K562 (cell line): ENCODE measurements around the gene TMEM43. TPM values are rescaled to one million over a fixed set of nuclear protein-coding genes. Genes with fewer than 3 reads are reported as not detected.
A peak's percentile ranks its signal among the peaks of the same experiment; 100 is the strongest.

Experiments used
- ATAC-seq: fragments of 200-7000 bp; cut with Tn5 transposase; 3 replicates; pipeline ENCODE4 v1.9.1; 2020; ENCODE audit warnings: moderate library complexity
- BruUV-seq: library from RNA; stranded (reverse); fragments of 400-500 nt; replicated peaks from 2 replicates; lab custom pipeline; 2021; lab: Mats Ljungman, UMichigan
- CTCF ChIA-PET: fragments of 300-600 bp; formaldehyde crosslinking; extraction: SDS; loops from one replicate; lab custom pipeline; 2021; ENCODE audit warnings: low intra/inter-chr PET ratio; lab: Yijun Ruan, JAX
- POLR2A ChIA-PET: fragments of 300-600, 350-650 bp; sonication (Branson Sonifier 250); formaldehyde crosslinking; extraction: SDS; loops from one replicate; lab custom pipeline; 2021; ENCODE audit warnings: antibody characterized with exemption, inconsistent platforms; lab: Yijun Ruan, JAX
- DNase-seq, 4 experiments: peaks; one replicate each; pipeline versions ENCODE4 v3.0.0 to v3.0.0-alpha.2; 2011 to 2018; ENCODE audit warnings: low spot score in 3 of 4, mixed read lengths in 3 of 4; ENCODE audit errors: extremely low read depth in 1 of 4
- FAIRE-seq: peaks from 2 replicates; lab custom pipeline; 2011; peaks lifted over from hg19 to GRCh38; lab: Jason Lieb, UNC
- H2AFZ ChIP-seq: 2 replicates; pipeline ENCODE4 v1.6.0; 2011; ENCODE audit warnings: low read depth, low read length, control low read depth, inconsistent platforms
- H3K27ac ChIP-seq: fragments of 200-600 bp; 3 replicates; pipeline ENCODE4 v1.8.0; 2011; ENCODE audit warnings: low read depth, mild to moderate bottlenecking, control low read depth, inconsistent platforms, low read length, moderate library complexity, mixed read lengths; ENCODE audit errors: extremely low read depth
- H3K27me3 ChIP-seq, 2 experiments: fragments of 300-600 bp in 1 of 2; 2 replicates in 1 of 2; 3 replicates in 1 of 2; pipeline versions ENCODE4 v1.6.0 to v1.8.0; 2011; ENCODE audit warnings: inconsistent platforms in 2 of 2, low read length in 2 of 2, mild to moderate bottlenecking in 1 of 2, mixed read lengths in 1 of 2, moderate library complexity in 1 of 2; ENCODE audit not compliant: control insufficient read depth in 2 of 2, insufficient read depth in 2 of 2
- H3K36me3 ChIP-seq: fragments of 300-600 bp; 3 replicates; pipeline ENCODE4 v1.8.0; 2011; ENCODE audit warnings: mild to moderate bottlenecking, low read length, inconsistent platforms; ENCODE audit not compliant: control insufficient read depth, insufficient read depth
- H3K4me1 ChIP-seq, 2 experiments: fragments of 200-600 bp in 1 of 2; replicated peaks in 1 of 2; 2 replicates in 1 of 2; 3 replicates in 1 of 2; pipeline versions ENCODE4 v1.5.1 to v1.8.0; 2011; ENCODE audit warnings: inconsistent platforms in 2 of 2, low read length in 2 of 2, mild to moderate bottlenecking in 1 of 2, mixed read lengths in 1 of 2, moderate library complexity in 1 of 2; ENCODE audit not compliant: control insufficient read depth in 2 of 2, insufficient read depth in 2 of 2
- H3K4me2 ChIP-seq: 2 replicates; pipeline ENCODE4 v1.6.1; 2011; ENCODE audit warnings: low read length, control low read depth, inconsistent platforms, mixed read lengths; ENCODE audit not compliant: insufficient read depth
- H3K4me3 ChIP-seq: fragments of 200-600 bp; sonication (generic), shearing (Covaris generic); 2 replicates; pipeline ENCODE4 v1.5.1; 2016; ENCODE audit warnings: control low read depth, inconsistent platforms
- H3K79me2 ChIP-seq: fragments of 200-600 bp; 3 replicates; pipeline ENCODE4 v1.8.0; 2011; ENCODE audit warnings: low read length, inconsistent platforms; ENCODE audit not compliant: control insufficient read depth, insufficient read depth
- H3K9ac ChIP-seq, 2 experiments: 2 replicates each; pipeline versions ENCODE4 v1.6.0 to v1.6.1; 2011; ENCODE audit warnings: low read depth in 2 of 2, low read length in 2 of 2, control low read depth in 1 of 2, inconsistent platforms in 1 of 2, mild to moderate bottlenecking in 1 of 2, mixed read lengths in 1 of 2; ENCODE audit not compliant: insufficient read depth in 1 of 2
- H3K9me1 ChIP-seq: one replicate; pipeline ENCODE4 v1.6.0; 2011; ENCODE audit warnings: inconsistent platforms, mild to moderate bottlenecking, low read length, moderate library complexity; ENCODE audit not compliant: control insufficient read depth, insufficient read depth
- H3K9me3 ChIP-seq: replicated peaks from 2 replicates; pipeline ENCODE4 v1.5.1; 2011; ENCODE audit warnings: low read depth, low read length, inconsistent platforms; ENCODE audit not compliant: control insufficient read depth, insufficient read depth
- H4K20me1 ChIP-seq: replicated peaks from 2 replicates; pipeline ENCODE4 v1.6.1; 2011; ENCODE audit warnings: low read length, inconsistent platforms, mixed read lengths; ENCODE audit not compliant: control insufficient read depth, insufficient read depth
- CBFA2T2 ChIP-seq: fragments of 450-650 bp; conservative IDR thresholded peaks from 2 replicates; pipeline ENCODE4 v1.6.1; 2017; ENCODE audit warnings: mild to moderate bottlenecking
- KDM1A ChIP-seq, 2 experiments: fragments of 450-650 bp; IDR thresholded peaks; 2 replicates each; pipeline ENCODE4 v1.6.1; 2016; ENCODE audit warnings: mild to moderate bottlenecking in 2 of 2
- NCOA6 ChIP-seq: fragments of 450-650 bp; IDR thresholded peaks from 2 replicates; pipeline ENCODE4 v1.6.1; 2017; ENCODE audit warnings: mild to moderate bottlenecking
- SMAD2 ChIP-seq: fragments of 150-350 bp; IDR thresholded peaks from 2 replicates; pipeline ENCODE4 v1.6.1; 2014; ENCODE audit warnings: low read depth, mild to moderate bottlenecking, low read length
- SOX6 ChIP-seq: fragments of 450-650 bp; IDR thresholded peaks from 2 replicates; pipeline ENCODE4 v1.6.1; 2014; ENCODE audit warnings: mild to moderate bottlenecking
- TEAD4 ChIP-seq, 2 experiments: sonication (generic) in 1 of 2; formaldehyde crosslinking in 1 of 2; IDR thresholded peaks; 2 replicates each; pipeline versions ENCODE4 v1.6.1 to v1.8.0; 2012 to 2022; ENCODE audit warnings: borderline replicate concordance in 1 of 2, inconsistent platforms in 1 of 2, low read length in 1 of 2, mild to moderate bottlenecking in 1 of 2, missing genetic modification reagents in 1 of 2
- ZFP1 ChIP-seq: fragments of 450-650 bp; formaldehyde crosslinking; IDR thresholded peaks from 2 replicates; pipeline ENCODE4 v1.4.0; 2020; ENCODE audit warnings: mild to moderate bottlenecking, mixed read lengths
- ZNF644 ChIP-seq: fragments of 200-800 bp; sonication (Bioruptor generic); IDR thresholded peaks from 2 replicates; pipeline ENCODE4 v1.6.1; 2016; ENCODE audit warnings: low read depth, missing genetic modification characterization, missing compliant biosample characterization
- WGBS: fragments of 100-300 bp; shearing (Covaris generic); methylation state at CpG from one replicate; pipeline ENCODE4 v1.1.6; 2016; ENCODE audit warnings: low coverage, mixed read lengths; ENCODE audit not compliant: insufficient coverage; ENCODE audit errors: missing lambda C conversion rate; 5-methylcytosine and 5-hydroxymethylcytosine counted together
- in situ Hi-C: fragments of 300-500 bp; cut with MboI; formaldehyde crosslinking; loops from 4 replicates; pipeline ENCODE4 v1.15.0; 2018; ENCODE audit warnings: inconsistent platforms, mixed read lengths
- intact Hi-C: fragments of 100-400 bp; cut with micrococcal nuclease; formaldehyde crosslinking; loops from 2 replicates; pipeline ENCODE4 v1.14.2; 2022
- polyA plus RNA-seq, 8 experiments: library from polyadenylated mRNA; depleted of rRNA in 4 of 8; stranded (reverse) in 5 of 8; unstranded in 3 of 8; fragments of >200 nt; fragmentation: Nextera tagmentation in 2 of 8; fragmentation: Illumina TruSeq in 1 of 8; extraction: Ambion mirVana in 2 of 8; extraction: Trizol in 1 of 8; gene quantifications; 2 replicates each; pipeline versions ENCODE4 v1.2.1 to v1.2.3, GENCODE V29; 2011 to 2014; ENCODE audit warnings: inconsistent platforms in 1 of 8, missing spikeins in 1 of 8
- total RNA-seq, 7 experiments: library from RNA; depleted of rRNA in 6 of 7; stranded (reverse); fragments of >200 nt in 6 of 7; fragmentation: Illumina TruSeq in 2 of 7; extraction: Trizol in 2 of 7; gene quantifications; 2 replicates each; pipeline versions ENCODE4 v1.2.1 to v1.2.3, GENCODE V29; 2011 to 2021; ENCODE audit warnings: low replicate concordance in 1 of 7
- TF ChIP-seq, protein P1 (sequence below), 2 experiments: fragments of 450-650 bp in 1 of 2; IDR thresholded peaks; 2 replicates each; pipeline ENCODE4 v1.6.1; 2011 to 2017; ENCODE audit warnings: low read depth in 2 of 2, antibody characterized with exemption in 1 of 2, borderline replicate concordance in 1 of 2, low read length in 1 of 2, mild to moderate bottlenecking in 1 of 2, mixed read lengths in 1 of 2; ENCODE audit not compliant: control insufficient read depth in 1 of 2
- TF ChIP-seq, protein P2 (sequence below): sonication (generic); formaldehyde crosslinking; IDR thresholded peaks from 2 replicates; pipeline ENCODE4 v1.8.0; 2022; ENCODE audit warnings: mild to moderate bottlenecking, missing genetic modification reagents
- TF ChIP-seq, protein P3 (sequence below): sonication (generic); formaldehyde crosslinking; IDR thresholded peaks from 2 replicates; pipeline ENCODE4 v1.8.1; 2022; ENCODE audit warnings: missing genetic modification reagents

The TMEM43 gene
- total and polyA plus RNA-seq, 9 of the 15 experiments (the other 6 are each of a cell fraction or from before 2014, with no cell fraction given) = 16.7 to 46.1 (median 35.7) TPM

DNA sequence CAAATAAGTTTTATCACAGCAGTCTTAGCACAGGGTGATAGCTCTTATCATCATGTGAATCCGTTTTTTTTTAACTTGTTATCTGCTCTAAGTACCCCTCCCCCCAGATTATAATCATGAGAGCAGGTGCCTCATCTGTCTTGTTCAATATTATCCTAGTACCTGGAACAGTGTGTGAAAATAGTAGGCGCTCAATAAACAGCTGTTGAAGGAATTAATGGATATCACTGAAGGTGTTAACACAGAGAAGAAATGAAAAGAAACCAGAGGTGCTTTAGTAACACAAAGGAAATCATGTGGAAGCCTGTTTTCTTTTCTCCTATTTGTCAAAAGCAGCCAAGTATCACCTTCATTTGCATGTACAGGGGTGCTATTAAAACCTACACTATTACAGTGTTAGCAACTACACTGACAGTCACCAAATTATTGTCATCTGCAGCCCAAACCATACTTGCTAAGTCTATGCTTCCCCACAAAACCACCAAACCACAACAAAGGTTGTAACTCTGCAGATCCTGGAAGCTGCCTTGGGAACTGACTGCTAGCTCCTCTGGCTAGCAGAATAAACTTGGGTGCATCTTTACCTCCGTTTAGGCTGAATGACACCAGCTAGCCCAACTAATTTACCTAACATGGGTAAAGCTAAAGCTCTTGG is 50.7 kb downstream of the TMEM43 start:
- no TSS peak for BruUV-seq
- ChIA-PET CTCF (no interaction called here), POLR2A (interaction anchor here (0.6 to 1.6 kb wide), 12 partner anchors 9 to 64 kb away, joined by 3 to 9 read pairs (median 3); partner anchors contain the start of genes CHCHD4 and TMEM43)
- in situ Hi-C loops (no loop called here), intact Hi-C loops (loop anchor here (5.0 kb wide), 1 partner anchor 278 kb away; no protein-coding TSS in a partner anchor)
- Histone ChIP-seq H3K9me1 (no peaks in the 10 kb centered on the region), H3K27me3 (no peaks in the 10 kb centered on the region), H3K79me2 (peaks cover 70% of the 10 kb centered on the region), H3K4me3 (no peak overlapping the region), H2AFZ (no peak overlapping the region), H3K4me2 (no peak overlapping the region), H3K4me1 (peaks cover 13 to 27% of the 10 kb centered on the region in 2 experiments), H4K20me1 (no peaks in the 10 kb centered on the region), H3K27ac (peak overlapping the region; percentile 30; the same call in 1 of the 3 replicates), H3K9ac (peak overlapping the region in 1 of 2 experiments; percentile 57; a peak in 2 of 4 replicates), H3K9me3 (no peaks in the 10 kb centered on the region), H3K36me3 (peaks cover 34% of the 10 kb centered on the region)
- FAIRE-seq = no peak
- WGBS = 17% methylated on average over 3 of the region's 3 CpGs
- no peak for ATAC-seq
- peak in 2 of 4 experiments; percentile 24 to 56 for DNase-seq
- TF ChIP-seq KDM1A (IDR thresholded peaks at IDR 0.05) = 0 out of 4 replicates have a peak, but pooled peaks of 1 of the 2 experiments have one; percentile 17
- TF ChIP-seq TEAD4 (IDR thresholded peaks at IDR 0.05; ENCODE audit: low read length) = 0 out of 2 replicates have a peak, but pooled peaks have one; percentile 10
- TF ChIP-seq TEAD4 (CRISPR knock-in tag; IDR thresholded peaks at IDR 0.05; ENCODE audit: borderline replicate concordance) = no peak
- no peak for TF ChIP-seq ZNF644 (tag)
- TF ChIP-seq, protein P1, sequence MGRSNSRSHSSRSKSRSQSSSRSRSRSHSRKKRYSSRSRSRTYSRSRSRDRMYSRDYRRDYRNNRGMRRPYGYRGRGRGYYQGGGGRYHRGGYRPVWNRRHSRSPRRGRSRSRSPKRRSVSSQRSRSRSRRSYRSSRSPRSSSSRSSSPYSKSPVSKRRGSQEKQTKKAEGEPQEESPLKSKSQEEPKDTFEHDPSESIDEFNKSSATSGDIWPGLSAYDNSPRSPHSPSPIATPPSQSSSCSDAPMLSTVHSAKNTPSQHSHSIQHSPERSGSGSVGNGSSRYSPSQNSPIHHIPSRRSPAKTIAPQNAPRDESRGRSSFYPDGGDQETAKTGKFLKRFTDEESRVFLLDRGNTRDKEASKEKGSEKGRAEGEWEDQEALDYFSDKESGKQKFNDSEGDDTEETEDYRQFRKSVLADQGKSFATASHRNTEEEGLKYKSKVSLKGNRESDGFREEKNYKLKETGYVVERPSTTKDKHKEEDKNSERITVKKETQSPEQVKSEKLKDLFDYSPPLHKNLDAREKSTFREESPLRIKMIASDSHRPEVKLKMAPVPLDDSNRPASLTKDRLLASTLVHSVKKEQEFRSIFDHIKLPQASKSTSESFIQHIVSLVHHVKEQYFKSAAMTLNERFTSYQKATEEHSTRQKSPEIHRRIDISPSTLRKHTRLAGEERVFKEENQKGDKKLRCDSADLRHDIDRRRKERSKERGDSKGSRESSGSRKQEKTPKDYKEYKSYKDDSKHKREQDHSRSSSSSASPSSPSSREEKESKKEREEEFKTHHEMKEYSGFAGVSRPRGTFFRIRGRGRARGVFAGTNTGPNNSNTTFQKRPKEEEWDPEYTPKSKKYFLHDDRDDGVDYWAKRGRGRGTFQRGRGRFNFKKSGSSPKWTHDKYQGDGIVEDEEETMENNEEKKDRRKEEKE (IDR thresholded peaks at IDR 0.05; ENCODE audit: borderline replicate concordance in 1 of 2, control insufficient read depth in 1 of 2, low read depth in 2 of 2, low read length in 1 of 2) = no peak
- no peak for TF ChIP-seq ZFP1 (CRISPR knock-in tag)
- peak; percentile 92 for TF ChIP-seq SOX6
- TF ChIP-seq SMAD2 = no peak
- TF ChIP-seq, protein P2, sequence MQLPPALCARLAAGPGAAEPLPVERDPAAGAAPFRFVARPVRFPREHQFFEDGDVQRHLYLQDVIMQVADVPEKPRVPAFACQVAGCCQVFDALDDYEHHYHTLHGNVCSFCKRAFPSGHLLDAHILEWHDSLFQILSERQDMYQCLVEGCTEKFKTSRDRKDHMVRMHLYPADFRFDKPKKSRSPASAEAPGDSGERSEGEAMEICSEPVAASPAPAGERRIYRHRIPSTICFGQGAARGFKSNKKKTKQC (CRISPR knock-in tag) = no peak
- TF ChIP-seq NCOA6 = no peak
- TF ChIP-seq CBFA2T2 = no peak
- TF ChIP-seq, protein P3, sequence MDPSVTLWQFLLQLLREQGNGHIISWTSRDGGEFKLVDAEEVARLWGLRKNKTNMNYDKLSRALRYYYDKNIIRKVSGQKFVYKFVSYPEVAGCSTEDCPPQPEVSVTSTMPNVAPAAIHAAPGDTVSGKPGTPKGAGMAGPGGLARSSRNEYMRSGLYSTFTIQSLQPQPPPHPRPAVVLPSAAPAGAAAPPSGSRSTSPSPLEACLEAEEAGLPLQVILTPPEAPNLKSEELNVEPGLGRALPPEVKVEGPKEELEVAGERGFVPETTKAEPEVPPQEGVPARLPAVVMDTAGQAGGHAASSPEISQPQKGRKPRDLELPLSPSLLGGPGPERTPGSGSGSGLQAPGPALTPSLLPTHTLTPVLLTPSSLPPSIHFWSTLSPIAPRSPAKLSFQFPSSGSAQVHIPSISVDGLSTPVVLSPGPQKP (CRISPR knock-in tag) = no peak
